HG03103 (cell line): ENCODE measurements around the gene SLC25A38.

Source experiments
- ATAC-seq: cut with Tn5 transposase; IDR thresholded peaks from one replicate; pipeline ENCODE4 v1.9.1; 2021; ENCODE audit warnings: low read depth; ENCODE audit not compliant: unreplicated experiment

SLC25A38 gene

DNA sequence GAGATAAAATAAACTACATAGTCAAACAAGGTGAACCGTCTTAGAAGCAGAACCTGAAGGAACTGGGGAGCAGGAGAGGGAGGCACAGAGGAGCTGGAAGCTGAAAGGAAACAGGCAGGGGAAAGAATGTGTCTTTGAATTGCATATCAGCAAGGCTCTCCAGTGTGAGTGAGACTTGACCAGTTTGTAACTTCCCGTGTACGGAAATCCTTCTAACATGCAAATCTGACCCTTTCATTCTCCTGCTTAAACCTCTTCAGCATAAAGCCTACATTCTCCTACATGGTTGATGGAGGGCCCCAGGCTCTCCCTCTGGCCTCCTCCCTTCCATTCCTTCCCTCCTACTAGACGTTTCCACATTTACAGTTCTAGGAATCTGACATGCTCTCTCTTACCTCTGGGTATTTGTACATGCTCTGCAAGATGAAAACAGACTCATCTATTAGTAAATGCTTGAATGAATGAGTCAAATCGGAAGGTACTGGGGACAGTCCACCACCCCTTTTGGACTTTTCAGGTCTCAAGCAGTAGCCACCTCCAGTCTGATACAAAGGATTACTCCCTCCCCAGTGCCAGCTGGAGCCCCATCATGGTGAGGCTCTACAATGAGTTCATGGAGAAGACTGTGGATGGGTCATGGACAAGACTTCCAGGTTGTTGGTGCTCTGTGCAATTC lies 6.1 kb upstream of the SLC25A38 start:
- no peak for ATAC-seq

GRCh38 chr3:39378088-39378487 lies 5.1 kb upstream of the SLC25A38 start:
- peak; percentile 54 for ATAC-seq

DNA sequence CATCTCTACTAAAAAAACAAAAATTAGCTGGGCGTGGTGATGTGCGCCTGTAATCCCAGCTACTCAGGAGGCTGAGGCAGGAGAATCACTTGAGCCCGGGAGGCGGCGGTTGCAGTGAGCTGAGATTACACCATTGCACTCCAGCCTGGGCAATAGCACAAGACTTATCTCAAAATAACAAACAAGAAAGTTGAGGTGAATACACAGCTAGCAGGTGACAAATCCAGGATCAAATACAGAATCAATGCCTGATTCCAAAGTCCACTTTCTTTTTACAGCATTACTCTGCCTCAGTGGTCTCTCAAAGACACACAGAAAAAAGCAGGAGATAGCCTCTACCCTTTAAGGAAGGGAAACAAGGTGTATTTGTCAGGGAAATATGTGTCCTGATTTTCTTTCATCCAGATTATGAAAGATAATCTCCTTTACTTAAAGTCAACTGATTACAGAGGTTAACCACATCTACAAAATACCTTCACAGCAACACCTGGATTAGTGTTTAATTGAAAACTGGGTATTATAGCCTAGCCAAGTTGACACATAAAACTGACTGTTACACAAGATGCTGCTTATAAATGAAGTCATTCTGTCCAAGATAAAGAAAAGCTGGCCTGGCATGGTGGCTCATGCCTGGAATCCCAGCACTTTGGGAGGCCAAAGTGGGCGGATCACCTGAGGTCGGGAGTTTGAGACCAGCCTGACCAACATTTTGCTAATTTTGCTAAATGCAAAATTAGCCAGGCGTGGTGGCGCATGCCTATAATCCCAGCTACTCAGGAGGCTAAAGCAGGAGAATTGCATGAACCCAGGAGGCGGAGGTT lies 4.0 kb upstream of the SLC25A38 start:
- no peak for ATAC-seq

- ATAC-seq, result no peak
Observed at GRCh38 chr3:39379778-39380155, 3.4 kb upstream of the SLC25A38 start.

DNA sequence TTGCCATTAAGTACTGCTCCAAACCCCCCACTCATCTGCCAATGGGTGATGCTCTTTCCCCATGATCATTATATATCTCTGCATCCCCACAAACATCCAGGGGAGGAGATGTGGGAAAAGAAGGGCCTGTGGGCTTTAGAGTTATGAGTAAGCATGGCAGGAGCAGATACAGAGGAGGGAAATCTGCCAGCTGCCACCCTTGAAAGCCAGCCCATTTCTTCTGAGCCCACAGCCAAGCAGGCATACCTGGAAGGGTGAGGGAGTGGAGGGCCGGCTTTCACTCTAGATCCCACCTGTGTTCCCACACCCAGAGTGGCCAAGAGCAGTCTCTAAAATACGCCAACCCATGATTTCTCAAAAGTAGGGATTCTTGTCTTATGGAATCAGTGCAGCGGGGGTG lies 1.7 kb upstream of the SLC25A38 start:
- no peak for ATAC-seq

- peak; percentile 62 for ATAC-seq
Observed at GRCh38 chr3:39383881-39384664, 903 bp downstream of the SLC25A38 start.

DNA sequence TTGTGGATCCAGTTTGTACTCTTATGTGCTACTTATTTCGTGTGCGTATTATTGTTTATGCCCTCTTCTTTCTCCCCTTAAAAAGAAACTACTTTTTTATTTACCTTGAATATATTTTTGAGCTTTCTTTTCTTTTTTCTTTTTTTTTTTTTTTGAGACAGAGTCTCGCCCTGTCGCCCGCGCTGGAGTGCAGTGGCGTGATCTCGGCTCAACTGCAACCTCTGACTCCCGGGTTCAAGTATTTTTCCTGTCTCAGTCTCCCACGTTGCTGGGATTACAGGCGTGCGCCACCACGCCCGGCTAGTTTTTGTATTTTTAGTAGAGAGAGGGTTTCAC lies 1.5 kb downstream of the SLC25A38 start:
- ATAC-seq, result no peak

DNA sequence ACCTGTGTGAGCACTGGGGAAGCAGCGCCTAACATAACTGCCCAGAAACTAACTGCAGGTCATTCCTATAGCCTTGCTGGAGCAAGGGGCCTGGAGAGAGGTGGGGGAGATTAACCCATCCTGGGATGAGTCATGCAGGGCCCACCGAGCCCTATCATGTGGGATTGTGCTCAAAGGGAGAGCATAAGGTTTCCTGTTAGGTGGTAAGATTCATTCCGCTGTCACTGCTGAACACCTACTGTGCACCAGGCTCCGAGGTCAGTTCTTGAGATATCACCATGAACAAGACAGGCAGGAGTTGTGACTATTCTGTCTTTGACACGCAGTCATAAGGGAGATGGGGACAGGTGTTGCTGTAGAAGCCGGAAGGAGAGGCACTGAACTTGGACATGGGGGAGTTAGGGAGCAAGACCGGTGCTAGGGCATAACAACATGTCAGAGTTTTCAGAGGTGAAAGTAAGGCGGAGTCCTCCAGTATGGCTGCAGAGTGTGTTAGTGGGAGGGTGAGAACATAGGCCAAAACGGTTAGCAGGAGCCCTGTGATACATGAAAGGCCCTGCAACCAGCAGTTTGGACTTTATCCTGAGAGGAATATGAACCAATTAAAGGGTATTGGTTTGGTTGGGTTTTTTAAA lies 2.4 kb downstream of the SLC25A38 start:
- no peak for ATAC-seq

- ATAC-seq, result no peak
Observed at GRCh38 chr3:39386318-39386717, 3.1 kb downstream of the SLC25A38 start.

- no peak for ATAC-seq
Observed at GRCh38 chr3:39387411-39387975, 4.3 kb downstream of the SLC25A38 start.

DNA sequence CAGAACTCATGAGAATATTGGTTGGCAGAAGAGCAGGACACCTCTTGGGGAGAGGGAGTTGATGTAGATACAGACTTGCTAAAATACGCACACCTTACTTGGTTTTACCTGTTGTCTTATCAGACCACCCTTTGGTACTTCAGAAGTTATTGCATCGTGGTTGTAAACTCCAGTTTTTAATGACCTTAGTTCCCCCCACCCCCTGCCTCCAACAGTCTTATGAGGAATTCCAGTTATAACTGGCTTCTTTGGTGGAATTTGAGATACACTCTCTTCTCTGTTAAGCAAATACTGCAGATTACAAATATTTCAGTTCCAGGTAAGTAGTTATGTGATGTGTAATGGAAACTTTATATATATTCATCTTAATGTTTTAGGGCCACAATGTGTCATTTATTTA lies 5.0 kb downstream of the SLC25A38 start:
- ATAC-seq, result no peak

DNA sequence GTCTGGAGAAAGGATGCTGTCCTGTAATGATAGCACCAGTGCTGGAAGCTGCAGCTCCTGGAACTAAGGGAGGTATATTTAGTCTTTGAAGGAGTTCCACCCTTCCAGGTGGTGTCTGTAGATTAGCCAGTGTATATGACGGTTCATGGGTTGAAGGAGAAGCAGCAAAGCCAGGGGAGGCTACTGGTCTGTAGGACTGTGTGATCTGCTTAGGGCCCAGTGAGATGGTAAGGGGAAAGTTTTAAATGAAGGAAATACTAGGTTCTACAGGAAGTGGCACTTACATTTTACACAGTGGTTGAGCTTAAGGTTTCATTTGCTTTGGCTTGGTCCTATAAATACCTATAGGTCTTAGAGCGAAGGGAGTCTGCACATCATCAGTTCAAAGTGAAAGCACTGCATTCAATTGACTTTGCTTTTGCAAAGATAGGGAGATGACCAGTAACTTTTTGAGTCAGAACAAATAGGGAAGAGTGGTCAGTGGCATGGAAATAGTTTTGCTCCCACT lies 5.6 kb downstream of the SLC25A38 start:
- peak; percentile 70 for ATAC-seq

DNA sequence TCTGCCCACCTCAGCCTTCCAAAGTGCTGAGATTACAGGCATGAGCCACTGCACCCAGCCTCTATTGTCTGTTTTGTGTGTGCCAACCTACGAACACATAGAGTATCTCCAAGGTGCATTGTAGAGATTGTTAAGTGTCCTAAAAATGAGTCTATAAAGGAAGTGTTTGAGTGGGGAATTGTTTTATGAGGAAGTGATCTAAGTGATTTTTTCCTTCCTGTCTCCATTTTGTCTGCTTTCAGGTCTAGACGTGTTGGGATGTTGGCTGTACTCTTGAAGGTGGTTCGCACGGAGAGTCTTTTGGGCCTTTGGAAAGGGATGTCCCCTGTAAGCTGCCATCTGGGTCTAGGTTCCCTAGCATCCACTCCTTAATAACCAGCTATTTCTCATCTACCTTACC lies 7.0 kb downstream of the SLC25A38 start:
- ATAC-seq, result no peak

DNA sequence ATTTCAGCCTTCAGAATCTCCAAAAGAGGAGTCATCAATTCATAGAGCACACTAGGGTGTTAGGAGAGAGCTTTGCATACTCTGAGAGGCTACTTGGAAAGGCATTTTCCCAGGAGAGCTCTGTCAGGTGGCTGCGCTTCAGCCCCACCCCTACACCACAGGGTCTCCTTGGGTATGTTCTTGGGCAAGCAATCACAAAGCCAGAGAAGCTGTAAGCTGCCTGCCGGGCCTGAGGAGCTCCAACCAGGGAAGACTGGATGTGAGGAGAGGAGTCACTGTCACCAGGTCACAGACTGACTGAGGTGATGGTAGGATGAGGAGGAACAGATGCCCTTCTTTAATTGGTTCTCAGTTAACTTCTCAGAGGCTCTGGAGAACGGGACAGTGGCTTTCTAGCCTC lies 13.5 kb downstream of the SLC25A38 start:
- no peak for ATAC-seq

GRCh38 chr3:39398700-39399099 lies 15.5 kb downstream of the SLC25A38 start:
- no peak for ATAC-seq

- no peak for ATAC-seq
Observed at GRCh38 chr3:39401983-39402382, 18.8 kb downstream of the SLC25A38 start.

DNA sequence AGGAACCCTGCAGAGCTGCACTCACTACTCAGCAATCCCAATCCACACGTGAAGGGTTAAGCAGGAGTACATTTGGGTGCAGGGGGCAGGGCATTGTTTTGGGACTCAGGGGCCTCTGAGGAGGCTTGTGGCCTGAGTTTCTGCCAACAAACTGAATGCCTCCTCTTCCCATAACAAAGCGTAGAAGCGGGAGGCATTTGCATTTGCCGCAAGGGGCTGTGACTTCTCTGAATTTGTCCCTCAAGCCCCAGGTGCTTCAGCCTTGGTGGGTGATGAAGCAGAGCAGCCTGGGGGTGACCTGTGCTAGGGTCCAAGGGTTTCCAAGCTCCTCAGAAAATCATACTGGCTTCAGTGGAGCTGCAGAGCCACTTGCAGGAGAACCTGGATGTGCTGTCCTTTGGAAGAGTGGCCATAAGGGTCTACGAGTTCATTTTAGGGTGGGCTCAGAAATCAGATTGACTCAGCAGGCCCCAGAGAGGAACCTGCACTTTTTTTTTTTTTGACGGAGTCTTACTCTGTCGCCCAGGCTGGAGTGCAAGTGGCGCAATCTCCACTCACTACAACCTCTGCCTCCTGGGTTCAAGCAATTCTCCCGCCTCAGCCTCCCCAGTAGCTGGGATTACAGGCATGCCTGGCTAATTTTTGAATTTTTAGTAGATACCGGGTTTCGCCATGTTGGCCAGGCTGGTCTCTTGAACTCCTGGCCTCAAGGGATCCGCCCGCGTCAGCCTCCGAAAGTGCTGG lies 21.9 kb downstream of the SLC25A38 start:
- ATAC-seq, result no peak

DNA sequence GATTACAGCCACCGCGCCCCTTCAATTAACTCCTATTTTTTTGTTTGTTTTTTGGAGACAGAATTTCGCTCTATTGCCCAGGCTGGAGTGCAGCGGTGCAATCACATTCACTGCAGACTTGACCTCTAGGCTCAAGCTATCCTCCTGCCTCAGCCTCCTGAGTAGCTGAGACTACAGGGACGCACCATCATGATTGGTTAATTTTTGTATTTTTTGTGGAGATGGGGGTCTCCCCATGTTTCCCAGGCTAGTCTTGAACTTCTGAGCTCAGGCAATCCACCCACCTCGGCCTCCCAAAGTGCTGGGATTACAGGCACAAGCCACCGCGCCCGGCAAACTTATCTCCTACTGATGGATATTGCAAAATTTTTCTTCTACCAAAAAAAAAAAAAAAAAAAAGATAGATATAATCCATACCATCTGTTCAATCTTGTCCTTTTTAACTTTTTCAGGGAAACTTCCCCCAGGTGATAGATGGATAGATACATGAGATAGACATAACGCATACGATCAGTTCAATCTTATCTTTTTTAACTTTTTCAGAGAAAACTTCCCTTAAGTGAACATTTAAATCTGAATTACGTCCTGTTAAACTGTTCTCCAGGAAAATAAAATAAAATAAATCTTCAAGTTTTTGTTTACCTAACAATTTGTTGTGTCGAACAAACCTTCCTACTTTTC lies 22.7 kb downstream of the SLC25A38 start:
- no peak for ATAC-seq
